Parathyroid adenoma (tissue), 2 donors: ENCODE data around the gene TOM1.

Experiments
- H2AFZ ChIP-seq: fragments of 300-600 bp; sonication (generic); one replicate; pipeline ENCODE4 v1.7.0; 2017; ENCODE audit warnings: antibody characterized with exemption, mild to moderate bottlenecking
- H3K27ac ChIP-seq: fragments of 300-600 bp; sonication (generic); one replicate; pipeline ENCODE4 v1.7.0; 2017
- H3K27me3 ChIP-seq: fragments of 300-600 bp; sonication (generic); one replicate; pipeline ENCODE4 v1.7.0; 2017; ENCODE audit warnings: low read length; ENCODE audit not compliant: control insufficient read depth, insufficient read depth
- H3K36me3 ChIP-seq: fragments of 300-600 bp; sonication (generic); one replicate; pipeline ENCODE4 v1.7.0; 2017; ENCODE audit warnings: low read length; ENCODE audit not compliant: control insufficient read depth, insufficient read depth
- H3K4me1 ChIP-seq: fragments of 300-600 bp; sonication (generic); one replicate; pipeline ENCODE4 v1.7.0; 2017; ENCODE audit warnings: control low read depth
- H3K4me2 ChIP-seq: fragments of 300-600 bp; sonication (generic); one replicate; pipeline ENCODE4 v1.7.0; 2017; ENCODE audit warnings: low read length
- H3K4me3 ChIP-seq: fragments of 300-600 bp; sonication (generic); one replicate; pipeline ENCODE4 v1.7.0; 2017; ENCODE audit warnings: low read depth, low read length
- H3K79me2 ChIP-seq: fragments of 300-600 bp; sonication (generic); one replicate; pipeline ENCODE4 v1.7.0; 2017; ENCODE audit warnings: control low read depth
- H3K9ac ChIP-seq: fragments of 300-600 bp; sonication (generic); one replicate; pipeline ENCODE4 v1.7.0; 2017; ENCODE audit warnings: mild to moderate bottlenecking
- H3K9me3 ChIP-seq: fragments of 300-600 bp; sonication (generic); one replicate; pipeline ENCODE4 v1.7.0; 2017; ENCODE audit warnings: low read length; ENCODE audit not compliant: control insufficient read depth
- TF ChIP-seq, protein P1 (sequence below): fragments of 300-600 bp; sonication (generic); IDR thresholded peaks from one replicate; pipeline ENCODE4 v1.7.0; 2017; ENCODE audit warnings: antibody characterized with exemption, mild to moderate bottlenecking
- donor health status: primary hyperparathyroidism.

TOM1 gene

DNA sequence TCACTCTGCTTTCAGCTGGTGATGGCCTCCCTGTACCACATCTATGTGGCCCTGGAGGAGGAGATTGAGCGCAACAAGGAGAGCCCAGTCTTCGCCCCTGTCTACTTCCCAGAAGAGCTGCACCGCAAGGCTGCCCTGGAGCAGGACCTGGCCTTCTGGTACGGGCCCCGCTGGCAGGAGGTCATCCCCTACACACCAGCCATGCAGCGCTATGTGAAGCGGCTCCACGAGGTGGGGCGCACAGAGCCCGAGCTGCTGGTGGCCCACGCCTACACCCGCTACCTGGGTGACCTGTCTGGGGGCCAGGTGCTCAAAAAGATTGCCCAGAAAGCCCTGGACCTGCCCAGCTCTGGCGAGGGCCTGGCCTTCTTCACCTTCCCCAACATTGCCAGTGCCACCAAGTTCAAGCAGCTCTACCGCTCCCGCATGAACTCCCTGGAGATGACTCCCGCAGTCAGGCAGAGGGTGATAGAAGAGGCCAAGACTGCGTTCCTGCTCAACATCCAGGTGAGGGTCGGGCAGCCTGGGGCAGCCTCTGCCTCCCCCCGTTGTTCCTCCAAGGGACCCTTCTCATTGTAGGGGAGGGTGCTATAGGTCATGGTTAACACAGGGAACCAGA, 87.1 kb downstream of the TOM1 start:
- H2AFZ ChIP-seq, result no peak overlapping the region
- no peaks in the 10 kb centered on the region for H3K27me3 ChIP-seq
- H3K79me2 ChIP-seq, result no peaks in the 10 kb centered on the region
- H3K4me3 ChIP-seq, result no peak overlapping the region
- no peak overlapping the region for H3K4me2 ChIP-seq
- H3K4me1 ChIP-seq, result no peaks in the 10 kb centered on the region
- no peaks in the 10 kb centered on the region for H3K36me3 ChIP-seq
- TF ChIP-seq, protein P1, sequence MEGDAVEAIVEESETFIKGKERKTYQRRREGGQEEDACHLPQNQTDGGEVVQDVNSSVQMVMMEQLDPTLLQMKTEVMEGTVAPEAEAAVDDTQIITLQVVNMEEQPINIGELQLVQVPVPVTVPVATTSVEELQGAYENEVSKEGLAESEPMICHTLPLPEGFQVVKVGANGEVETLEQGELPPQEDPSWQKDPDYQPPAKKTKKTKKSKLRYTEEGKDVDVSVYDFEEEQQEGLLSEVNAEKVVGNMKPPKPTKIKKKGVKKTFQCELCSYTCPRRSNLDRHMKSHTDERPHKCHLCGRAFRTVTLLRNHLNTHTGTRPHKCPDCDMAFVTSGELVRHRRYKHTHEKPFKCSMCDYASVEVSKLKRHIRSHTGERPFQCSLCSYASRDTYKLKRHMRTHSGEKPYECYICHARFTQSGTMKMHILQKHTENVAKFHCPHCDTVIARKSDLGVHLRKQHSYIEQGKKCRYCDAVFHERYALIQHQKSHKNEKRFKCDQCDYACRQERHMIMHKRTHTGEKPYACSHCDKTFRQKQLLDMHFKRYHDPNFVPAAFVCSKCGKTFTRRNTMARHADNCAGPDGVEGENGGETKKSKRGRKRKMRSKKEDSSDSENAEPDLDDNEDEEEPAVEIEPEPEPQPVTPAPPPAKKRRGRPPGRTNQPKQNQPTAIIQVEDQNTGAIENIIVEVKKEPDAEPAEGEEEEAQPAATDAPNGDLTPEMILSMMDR, result no peak
- H3K9me3 ChIP-seq, result no peaks in the 10 kb centered on the region
- no peak overlapping the region for H3K27ac ChIP-seq
- no peak overlapping the region for H3K9ac ChIP-seq

DNA sequence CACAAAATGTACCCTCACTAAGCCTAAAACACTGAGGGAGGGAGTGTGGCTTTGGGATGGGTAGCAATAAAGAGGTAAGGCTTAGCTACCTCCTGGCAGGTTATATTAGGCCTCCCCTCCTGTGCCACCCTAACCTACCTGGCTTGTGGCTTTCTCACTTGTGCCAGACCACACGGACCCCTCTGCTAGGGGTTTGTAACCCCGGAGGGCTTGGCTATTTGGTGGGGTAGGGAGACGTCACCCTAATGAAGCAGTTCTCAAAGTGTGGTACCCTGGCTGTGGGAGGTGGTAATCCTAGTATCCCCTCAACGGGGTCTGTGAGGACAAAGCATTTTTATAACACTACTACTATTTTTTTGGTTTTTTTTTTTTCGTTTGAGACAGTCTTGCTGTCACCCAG, 91.2 kb downstream of the TOM1 start:
- Histone ChIP-seq H3K79me2 (no peaks in the 10 kb centered on the region), H3K9me3 (no peaks in the 10 kb centered on the region), H3K36me3 (no peaks in the 10 kb centered on the region), H3K4me2 (no peak overlapping the region), H2AFZ (no peak overlapping the region), H3K27me3 (no peaks in the 10 kb centered on the region), H3K4me3 (no peak overlapping the region), H3K27ac (no peak overlapping the region), H3K4me1 (no peaks in the 10 kb centered on the region), H3K9ac (no peak overlapping the region)
- TF ChIP-seq, protein P1, result no peak

DNA sequence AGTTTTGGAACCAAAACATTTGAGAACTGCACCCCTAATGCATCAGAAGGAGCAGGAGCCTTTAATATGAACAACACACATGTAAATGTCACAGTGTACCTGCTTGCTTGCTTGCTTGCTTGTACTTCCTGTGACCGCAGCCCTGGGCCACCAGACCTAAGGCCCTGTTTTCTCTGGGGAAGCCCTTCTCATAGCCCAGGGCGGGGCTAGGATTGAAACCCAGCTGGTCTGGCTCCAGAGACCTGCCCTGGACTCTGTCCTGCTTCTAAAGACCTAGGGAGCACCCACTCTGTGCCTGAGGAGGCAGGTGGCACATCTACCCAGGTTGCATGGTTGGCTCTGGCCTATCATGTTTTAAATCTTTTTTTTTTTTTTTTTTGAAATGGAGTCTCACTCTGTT, 92.7 kb downstream of the TOM1 start:
- Histone ChIP-seq H3K27me3 (no peaks in the 10 kb centered on the region), H3K4me1 (no peaks in the 10 kb centered on the region), H3K4me2 (no peak overlapping the region), H2AFZ (no peak overlapping the region), H3K4me3 (no peak overlapping the region), H3K9ac (no peak overlapping the region), H3K9me3 (no peaks in the 10 kb centered on the region), H3K79me2 (no peaks in the 10 kb centered on the region), H3K36me3 (no peaks in the 10 kb centered on the region), H3K27ac (no peak overlapping the region)
- TF ChIP-seq, protein P1, result no peak

DNA sequence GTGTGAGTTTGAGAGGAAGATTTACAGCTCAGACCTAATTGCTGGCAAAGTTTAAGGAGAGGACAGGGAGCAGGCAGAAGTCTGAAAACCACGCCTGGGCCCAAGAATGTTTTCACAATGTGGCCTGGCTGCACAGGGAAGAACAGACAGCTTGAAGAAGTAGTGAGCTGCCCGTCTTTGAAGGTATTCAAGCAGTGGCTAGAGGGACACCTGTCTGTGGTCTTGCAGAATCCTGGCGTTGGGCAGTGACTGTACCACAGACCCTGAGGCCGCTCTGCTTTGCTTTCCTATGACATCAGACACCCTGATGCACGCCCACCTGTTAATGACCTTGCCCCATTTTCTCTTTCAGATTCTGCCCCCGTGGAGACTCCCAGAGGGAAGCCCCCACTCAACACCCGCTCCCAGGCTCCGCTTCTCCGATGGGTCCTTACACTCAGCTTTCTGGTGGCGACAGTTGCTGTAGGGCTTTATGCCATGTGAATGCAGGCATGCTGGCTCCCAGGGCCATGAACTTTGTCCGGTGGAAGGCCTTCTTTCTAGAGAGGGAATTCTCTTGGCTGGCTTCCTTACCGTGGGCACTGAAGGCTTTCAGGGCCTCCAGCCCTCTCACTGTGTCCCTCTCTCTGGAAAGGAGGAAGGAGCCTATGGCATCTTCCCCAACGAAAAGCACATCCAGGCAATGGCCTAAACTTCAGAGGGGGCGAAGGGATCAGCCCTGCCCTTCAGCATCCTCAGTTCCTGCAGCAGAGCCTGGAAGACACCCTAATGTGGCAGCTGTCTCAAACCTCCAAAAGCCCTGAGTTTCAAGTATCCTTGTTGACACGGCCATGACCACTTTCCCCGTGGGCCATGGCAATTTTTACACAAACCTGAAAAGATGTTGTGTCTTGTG, 93.7 kb downstream of the TOM1 start:
- H3K4me2 ChIP-seq, result no peak overlapping the region
- H3K27ac ChIP-seq, result no peak overlapping the region
- H3K9ac ChIP-seq, result no peak overlapping the region
- no peaks in the 10 kb centered on the region for H3K79me2 ChIP-seq
- H3K27me3 ChIP-seq, result no peaks in the 10 kb centered on the region
- H3K4me1 ChIP-seq, result no peaks in the 10 kb centered on the region
- no peaks in the 10 kb centered on the region for H3K36me3 ChIP-seq
- no peak overlapping the region for H2AFZ ChIP-seq
- no peak overlapping the region for H3K4me3 ChIP-seq
- no peaks in the 10 kb centered on the region for H3K9me3 ChIP-seq
- TF ChIP-seq, protein P1, result no peak
